Muscle of leg (tissue), 11 donors: Measurements from ENCODE around the gene CCT3. TPM values are rescaled to one million over a fixed set of nuclear protein-coding genes. Genes with fewer than 3 reads are reported as not detected.
A peak's percentile ranks its signal among the peaks of the same experiment; 100 is the strongest.
"Not testable (repeated sequence)": the region's sequence is repeated elsewhere in the genome, so short reads cannot be mapped to it uniquely, and the experiment has no call there.

Source experiments
- DNase-seq: peaks from one replicate; pipeline ENCODE4 v3.0.0; 2013
- H3K27ac ChIP-seq: one replicate; pipeline ENCODE4 v1.5.1; 2013; ENCODE audit warnings: mild to moderate bottlenecking, low read length, control low read depth
- H3K27me3 ChIP-seq: one replicate; pipeline ENCODE4 v1.6.1; 2013; ENCODE audit warnings: low read length; ENCODE audit not compliant: control insufficient read depth, insufficient read depth
- H3K36me3 ChIP-seq: one replicate; pipeline ENCODE4 v1.6.1; 2013; ENCODE audit warnings: low read length; ENCODE audit not compliant: control insufficient read depth, insufficient read depth
- H3K4me1 ChIP-seq: one replicate; pipeline ENCODE4 v1.6.1; 2013; ENCODE audit warnings: low read length; ENCODE audit not compliant: control insufficient read depth, insufficient read depth
- H3K4me3 ChIP-seq: one replicate; pipeline ENCODE4 v1.5.1; 2013; ENCODE audit warnings: low read length, control low read depth
- H3K9me3 ChIP-seq: replicated peaks from 2 replicates; pipeline ENCODE4 v1.6.1; 2013; ENCODE audit warnings: low read depth, low read length; ENCODE audit not compliant: control insufficient read depth
- whole genome bisulfite sequencing: methylation state at CpG from one replicate; pipeline ENCODE4 v1.1.5; 2013; ENCODE audit warnings: missing lambda C conversion rate; ENCODE audit not compliant: insufficient coverage; 5-methylcytosine and 5-hydroxymethylcytosine counted together
- polyA plus RNA-seq, 8 donors: library from polyadenylated mRNA; unstranded; fragments of 120-200 nt; gene quantifications; one replicate each; pipeline versions ENCODE4 v1.2.1 to v1.2.3, GENCODE V29; 2013; ENCODE audit warnings: inconsistent platforms in 1 of 8, low replicate concordance in 1 of 8; ENCODE audit not compliant: insufficient read length in 8 of 8, insufficient read depth in 1 of 8
- total RNA-seq: library from RNA; stranded (reverse); fragments of 120-200 nt; gene quantifications from one replicate; pipeline ENCODE4 v1.2.4, GENCODE V29; 2013

Gene CCT3
- total and polyA plus RNA-seq, 9 donors: 197 to 293 (median 225) TPM

GRCh38 chr1:156336242-156336641 is 1.9 kb downstream of the CCT3 start:
- Histone ChIP-seq H3K4me1 (peaks cover 10% of the 10 kb centered on the region), H3K36me3 (peaks cover 34% of the 10 kb centered on the region), H3K9me3 (no peaks in the 10 kb centered on the region), H3K27me3 (no peaks in the 10 kb centered on the region), H3K27ac (no peak overlapping the region), H3K4me3 (no peak overlapping the region)
- no peak for DNase-seq
- 100% methylated on average over 1 of the region's 4 CpGs for WGBS

- WGBS: 96% methylated on average over 3 of the region's 9 CpGs
- not testable (repeated sequence) for H3K27me3 ChIP-seq
Observed at GRCh38 chr1:156323179-156323578, 14.9 kb downstream of the CCT3 start.

GRCh38 chr1:156320560-156320959 is 17.5 kb downstream of the CCT3 start:
- no peak for DNase-seq
- H3K27me3 ChIP-seq: no peaks in the 10 kb centered on the region
- no peak overlapping the region for H3K27ac ChIP-seq
- no peaks in the 10 kb centered on the region for H3K9me3 ChIP-seq
- H3K4me1 ChIP-seq: no peaks in the 10 kb centered on the region
- H3K4me3 ChIP-seq: no peak overlapping the region
- peaks cover 82% of the 10 kb centered on the region for H3K36me3 ChIP-seq
- WGBS: 100% methylated on average over 1 of the region's 3 CpGs

More at GRCh38 chr1:156323179-156323578, 14.9 kb downstream of the CCT3 start:
- H3K36me3 ChIP-seq: peaks cover 64% of the 10 kb centered on the region
- not testable (repeated sequence) for H3K27ac ChIP-seq, H3K4me1 ChIP-seq, DNase-seq, H3K9me3 ChIP-seq, H3K4me3 ChIP-seq

GRCh38 chr1:156319664-156320063 is 18.4 kb downstream of the CCT3 start:
- no peak overlapping the region for H3K27ac ChIP-seq
- no peak overlapping the region for H3K4me3 ChIP-seq
- no peaks in the 10 kb centered on the region for H3K4me1 ChIP-seq
- H3K27me3 ChIP-seq: no peaks in the 10 kb centered on the region
- WGBS: no CpG with 5 or more reads among the region's 1 CpG
- DNase-seq: peak; percentile 21
- peaks cover 82% of the 10 kb centered on the region for H3K36me3 ChIP-seq
- no peaks in the 10 kb centered on the region for H3K9me3 ChIP-seq

- no peak for DNase-seq
- Histone ChIP-seq H3K27ac (no peak overlapping the region), H3K4me1 (no peaks in the 10 kb centered on the region), H3K9me3 (no peaks in the 10 kb centered on the region), H3K4me3 (no peak overlapping the region), H3K36me3 (peaks cover 84% of the 10 kb centered on the region), H3K27me3 (no peaks in the 10 kb centered on the region)
- WGBS: 92% methylated on average over 2 of the region's 7 CpGs
Observed at GRCh38 chr1:156316909-156317308, 21.2 kb downstream of the CCT3 start.

- Histone ChIP-seq H3K9me3 (no peaks in the 10 kb centered on the region), H3K27me3 (no peaks in the 10 kb centered on the region), H3K4me1 (no peaks in the 10 kb centered on the region), H3K27ac (no peak overlapping the region), H3K4me3 (no peak overlapping the region), H3K36me3 (peaks cover 70% of the 10 kb centered on the region)
- no peak for DNase-seq
- WGBS: 92% methylated on average over 6 of the region's 6 CpGs
Observed at GRCh38 chr1:156310962-156311361, 27.1 kb downstream of the CCT3 start.

- Histone ChIP-seq H3K27me3 (no peaks in the 10 kb centered on the region), H3K36me3 (peaks cover 56% of the 10 kb centered on the region), H3K4me1 (no peaks in the 10 kb centered on the region), H3K4me3 (no peak overlapping the region), H3K9me3 (no peaks in the 10 kb centered on the region), H3K27ac (no peak overlapping the region)
- no peak for DNase-seq
Observed at GRCh38 chr1:156308078-156308477, 30.0 kb downstream of the CCT3 start.

GRCh38 chr1:156305215-156305614 is 32.9 kb downstream of the CCT3 start:
- DNase-seq: no peak
- Histone ChIP-seq H3K27me3 (no peaks in the 10 kb centered on the region), H3K4me1 (no peaks in the 10 kb centered on the region), H3K27ac (no peak overlapping the region), H3K36me3 (peaks cover 31% of the 10 kb centered on the region), H3K9me3 (no peaks in the 10 kb centered on the region), H3K4me3 (no peak overlapping the region)
- 100% methylated on average over 1 of the region's 2 CpGs for WGBS

- WGBS: no CpG with 5 or more reads among the region's 4 CpGs
- H3K4me1 ChIP-seq: no peaks in the 10 kb centered on the region
- no peak for DNase-seq
- H3K9me3 ChIP-seq: no peaks in the 10 kb centered on the region
- H3K27ac ChIP-seq: no peak overlapping the region
- peaks cover 13% of the 10 kb centered on the region for H3K36me3 ChIP-seq
- H3K27me3 ChIP-seq: no peaks in the 10 kb centered on the region
- H3K4me3 ChIP-seq: no peak overlapping the region
Observed at GRCh38 chr1:156303241-156303640, 34.9 kb downstream of the CCT3 start.

- H3K36me3 ChIP-seq: peaks cover 3% of the 10 kb centered on the region
- H3K9me3 ChIP-seq: no peaks in the 10 kb centered on the region
- H3K4me1 ChIP-seq: peaks cover 9% of the 10 kb centered on the region
- DNase-seq: no peak
- H3K27me3 ChIP-seq: no peaks in the 10 kb centered on the region
- 87% methylated on average over 16 of the region's 19 CpGs for WGBS
- H3K27ac ChIP-seq: no peak within 1 kb of the TSS
- no peak within 1 kb of the TSS for H3K4me3 ChIP-seq
Observed at GRCh38 chr1:156298852-156299357, 39.2 kb downstream of the CCT3 start, which contains the start of gene VHLL. Gene VHLL (minus strand): TSS chr1:156299307. CDS start chr1:156299189, 118 bp downstream.

GRCh38 chr1:156295391-156295947 is 42.6 kb downstream of the CCT3 start, which contains the start of gene GLMP:
Gene GLMP (minus strand): TSS chr1:156295679. CDS start chr1:156295645, 34 bp downstream.
- Histone ChIP-seq H3K4me1 (peaks cover 17% of the 10 kb centered on the region), H3K27ac (no peak within 1 kb of the TSS), H3K9me3 (no peaks in the 10 kb centered on the region), H3K27me3 (no peaks in the 10 kb centered on the region), H3K4me3 (peak within 1 kb of the TSS; percentile 62), H3K36me3 (peaks cover 2% of the 10 kb centered on the region)
- 0% methylated on average over 7 of the region's 17 CpGs for WGBS
- DNase-seq: peak; percentile 89
